Cardiac muscle cell (in vitro differentiated cells and primary cell): ENCODE measurements around the gene MED13L. TPM values are rescaled to one million over a fixed set of nuclear protein-coding genes. Genes with fewer than 3 reads are reported as not detected.

Source experiments
- DNase-seq, 2 donors: peaks; one replicate each; pipeline versions ENCODE4 v3.0.0 to v3.0.0-alpha.2; 2010 to 2017; ENCODE audit warnings: low read depth in 1 of 2, low spot score in 1 of 2
- H3K27ac ChIP-seq: fragments of 200-600 bp; sonication (generic); 2 replicates; pipeline ENCODE4 v1.5.1; 2016
- H3K27me3 ChIP-seq: fragments of 200-600 bp; sonication (generic); 2 replicates; pipeline ENCODE4 v1.6.0; 2016; ENCODE audit warnings: control low read depth
- H3K36me3 ChIP-seq: fragments of 200-600 bp; sonication (generic); 2 replicates; pipeline ENCODE4 v1.5.1; 2016; ENCODE audit warnings: control low read depth
- H3K4me1 ChIP-seq: fragments of 200-600 bp; sonication (generic); 2 replicates; pipeline ENCODE4 v1.8.1; 2017; ENCODE audit warnings: low read depth, mild to moderate bottlenecking, mixed run types
- H3K4me3 ChIP-seq: fragments of 200-600 bp; sonication (generic); 2 replicates; pipeline ENCODE4 v1.5.1; 2016; ENCODE audit warnings: mild to moderate bottlenecking
- H3K9me3 ChIP-seq: fragments of 200-600 bp; sonication (generic); 2 replicates; pipeline ENCODE4 v1.5.1; 2017; ENCODE audit warnings: low read depth, mild to moderate bottlenecking, control low read depth
- polyA plus RNA-seq: library from polyadenylated mRNA; unstranded; fragments of >200 nt; fragmentation: Nextera tagmentation; extraction: Ambion mirVana; gene quantifications from 2 replicates; pipeline ENCODE4 v1.2.1, GENCODE V29; 2016
- total RNA-seq: library from RNA; depleted of rRNA; stranded (reverse); fragments of >200 nt; gene quantifications from 2 replicates; pipeline ENCODE4 v1.2.3, GENCODE V29; 2016
- TF ChIP-seq, protein P1 (sequence below): IDR thresholded peaks from 2 replicates; pipeline ENCODE4 v1.5.1; 2012; ENCODE audit warnings: low read depth, mild to moderate bottlenecking, low read length

MED13L gene
- total and polyA plus RNA-seq, 2 experiments from 2014 or later = 31.3 to 94.3 TPM

DNA sequence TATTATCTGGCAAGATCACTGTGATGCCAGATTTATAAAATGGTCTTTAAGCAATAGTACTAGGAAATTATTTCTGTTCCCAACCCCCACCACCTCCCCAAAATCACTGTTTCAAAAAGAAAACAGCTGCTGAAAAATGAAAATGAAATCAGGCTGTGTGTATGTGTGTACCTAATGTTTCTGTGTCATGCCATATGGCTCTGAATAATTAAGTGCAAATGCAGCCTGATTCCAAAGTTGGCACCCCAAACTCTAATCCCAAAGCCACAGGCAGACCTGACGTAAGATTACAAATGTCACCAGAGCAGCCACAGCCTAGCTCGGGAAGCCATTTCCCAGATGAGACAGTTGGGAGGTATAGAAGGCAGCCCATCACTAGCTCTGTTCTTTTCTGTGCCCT lies 175.5 kb downstream of the MED13L start:
- TF ChIP-seq, protein P1, sequence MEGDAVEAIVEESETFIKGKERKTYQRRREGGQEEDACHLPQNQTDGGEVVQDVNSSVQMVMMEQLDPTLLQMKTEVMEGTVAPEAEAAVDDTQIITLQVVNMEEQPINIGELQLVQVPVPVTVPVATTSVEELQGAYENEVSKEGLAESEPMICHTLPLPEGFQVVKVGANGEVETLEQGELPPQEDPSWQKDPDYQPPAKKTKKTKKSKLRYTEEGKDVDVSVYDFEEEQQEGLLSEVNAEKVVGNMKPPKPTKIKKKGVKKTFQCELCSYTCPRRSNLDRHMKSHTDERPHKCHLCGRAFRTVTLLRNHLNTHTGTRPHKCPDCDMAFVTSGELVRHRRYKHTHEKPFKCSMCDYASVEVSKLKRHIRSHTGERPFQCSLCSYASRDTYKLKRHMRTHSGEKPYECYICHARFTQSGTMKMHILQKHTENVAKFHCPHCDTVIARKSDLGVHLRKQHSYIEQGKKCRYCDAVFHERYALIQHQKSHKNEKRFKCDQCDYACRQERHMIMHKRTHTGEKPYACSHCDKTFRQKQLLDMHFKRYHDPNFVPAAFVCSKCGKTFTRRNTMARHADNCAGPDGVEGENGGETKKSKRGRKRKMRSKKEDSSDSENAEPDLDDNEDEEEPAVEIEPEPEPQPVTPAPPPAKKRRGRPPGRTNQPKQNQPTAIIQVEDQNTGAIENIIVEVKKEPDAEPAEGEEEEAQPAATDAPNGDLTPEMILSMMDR = no peak
- H3K27ac ChIP-seq = no peak overlapping the region
- H3K36me3 ChIP-seq = no peaks in the 10 kb centered on the region
- no peaks in the 10 kb centered on the region for H3K27me3 ChIP-seq
- H3K4me1 ChIP-seq = peaks cover 25% of the 10 kb centered on the region
- H3K4me3 ChIP-seq = no peak overlapping the region
- H3K9me3 ChIP-seq = no peaks in the 10 kb centered on the region
- DNase-seq = no peak

DNA sequence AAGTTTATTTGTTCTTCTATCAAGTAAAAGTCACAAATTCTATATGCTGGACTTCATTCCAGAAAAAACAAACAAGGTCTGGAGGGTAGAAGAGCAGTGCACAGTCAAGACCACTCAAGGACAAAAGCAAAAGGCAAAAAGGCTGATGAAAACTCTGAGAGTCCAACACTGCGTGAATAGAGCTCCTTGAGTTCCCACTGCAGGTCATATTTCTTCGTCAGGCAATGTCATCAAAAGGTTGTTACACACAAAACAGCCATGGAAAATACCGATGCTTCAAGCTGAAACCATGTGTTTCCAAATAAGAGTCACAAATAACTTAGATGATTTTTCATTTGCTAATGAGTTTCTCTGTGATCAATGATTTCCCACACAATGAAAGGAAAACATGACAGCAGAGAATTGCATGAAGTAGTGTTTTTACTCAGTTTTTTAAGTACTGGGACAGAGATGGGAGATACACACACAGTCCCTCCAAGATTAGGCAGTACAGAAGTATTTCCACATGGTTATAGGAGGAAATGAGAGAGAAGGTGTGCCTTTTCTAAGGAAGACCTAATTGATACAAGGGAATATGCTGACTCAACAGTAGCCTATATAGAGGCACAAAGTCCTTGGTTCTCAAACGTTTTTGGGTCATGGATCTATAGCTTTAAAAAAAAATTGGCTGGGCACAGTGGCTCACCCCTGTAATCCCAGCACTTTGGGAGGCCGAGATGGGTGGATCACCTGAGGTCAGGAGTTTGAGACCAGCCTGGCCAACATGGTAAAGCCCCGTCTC lies 177.7 kb downstream of the MED13L start:
- no peaks in the 10 kb centered on the region for H3K9me3 ChIP-seq
- peaks cover 3% of the 10 kb centered on the region for H3K36me3 ChIP-seq
- H3K27me3 ChIP-seq = no peaks in the 10 kb centered on the region
- no peak overlapping the region for H3K4me3 ChIP-seq
- peak overlapping the region; percentile 38 for H3K27ac ChIP-seq
- TF ChIP-seq, protein P1 = no peak
- H3K4me1 ChIP-seq = peaks cover 19% of the 10 kb centered on the region
- DNase-seq = peak in 1 of 2 donors; percentile 62

DNA sequence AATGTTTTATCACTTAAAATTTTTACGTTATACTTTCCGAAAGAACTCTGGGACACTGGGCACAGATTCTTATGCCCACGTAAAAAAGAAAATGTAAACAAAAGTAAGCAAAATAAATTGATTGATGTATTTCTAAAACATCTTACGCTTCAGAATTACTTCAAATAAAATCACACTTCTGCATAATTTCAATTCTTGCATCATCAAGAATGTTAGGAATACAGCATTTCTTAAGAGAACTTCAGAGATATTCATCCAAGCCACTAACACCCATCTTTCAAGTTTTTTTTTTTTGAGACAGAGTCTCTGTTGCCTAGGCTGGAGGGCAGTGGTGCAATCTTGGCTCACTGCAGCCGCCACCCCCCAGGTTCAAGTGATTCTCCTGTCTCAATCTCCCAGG lies 180.6 kb downstream of the MED13L start:
- H3K27me3 ChIP-seq = no peaks in the 10 kb centered on the region
- H3K27ac ChIP-seq = no peak overlapping the region
- H3K4me3 ChIP-seq = no peak overlapping the region
- DNase-seq = no peak
- H3K9me3 ChIP-seq = no peaks in the 10 kb centered on the region
- peaks cover 3% of the 10 kb centered on the region for H3K36me3 ChIP-seq
- TF ChIP-seq, protein P1 = no peak
- H3K4me1 ChIP-seq = peaks cover 37% of the 10 kb centered on the region

DNA sequence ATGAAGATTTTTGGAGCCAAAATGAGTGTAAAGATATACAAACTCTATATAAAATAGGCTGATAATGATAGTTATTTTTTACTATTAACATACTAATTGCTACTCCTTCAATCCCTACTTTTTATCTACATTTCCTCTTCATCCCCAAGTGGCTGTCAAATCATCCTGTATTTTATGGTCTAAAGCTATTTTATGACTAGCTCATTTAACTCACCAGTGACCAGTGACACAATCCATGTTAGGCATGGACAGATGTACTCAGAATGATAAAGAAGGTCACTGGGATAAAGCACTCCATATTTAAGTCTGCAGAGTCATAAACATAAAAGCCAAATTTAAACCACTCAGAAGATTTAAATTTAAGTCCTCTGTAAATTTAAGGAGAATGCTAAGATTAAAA lies 183.0 kb downstream of the MED13L start:
- peaks cover 3% of the 10 kb centered on the region for H3K36me3 ChIP-seq
- no peaks in the 10 kb centered on the region for H3K27me3 ChIP-seq
- H3K4me1 ChIP-seq = peaks cover 38% of the 10 kb centered on the region
- no peaks in the 10 kb centered on the region for H3K9me3 ChIP-seq
- H3K4me3 ChIP-seq = no peak overlapping the region
- TF ChIP-seq, protein P1 = no peak
- DNase-seq = no peak
- H3K27ac ChIP-seq = no peak overlapping the region

DNA sequence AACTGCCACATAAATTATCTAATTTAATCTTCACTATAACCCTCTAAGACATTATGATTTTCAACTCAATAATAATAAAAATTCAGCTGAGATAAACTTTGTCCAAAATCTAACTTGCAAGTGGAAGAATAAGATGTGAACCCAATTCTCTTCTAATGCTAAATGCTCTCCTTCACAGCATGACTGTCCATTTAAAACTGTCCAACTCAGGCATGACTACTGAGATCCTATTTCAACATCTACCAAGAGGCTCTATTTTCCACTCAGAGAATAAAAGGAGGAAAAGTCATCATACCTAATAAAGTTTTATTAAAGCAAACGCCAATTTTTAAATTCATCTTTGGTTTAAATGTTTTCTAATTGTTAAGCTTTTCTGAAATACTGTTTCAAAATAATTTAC lies 183.6 kb downstream of the MED13L start:
- no peaks in the 10 kb centered on the region for H3K9me3 ChIP-seq
- no peak for DNase-seq
- H3K4me3 ChIP-seq = no peak overlapping the region
- TF ChIP-seq, protein P1 = no peak
- peaks cover 33% of the 10 kb centered on the region for H3K4me1 ChIP-seq
- peaks cover 3% of the 10 kb centered on the region for H3K36me3 ChIP-seq
- no peaks in the 10 kb centered on the region for H3K27me3 ChIP-seq
- no peak overlapping the region for H3K27ac ChIP-seq
